H9 (cell line): ENCODE results near the gene RPL27. TPM values are rescaled to one million over a fixed set of nuclear protein-coding genes. Genes with fewer than 3 reads are reported as not detected.

Experiments
- DNase-seq: peaks from one replicate; pipeline ENCODE4 v3.0.0-alpha.2; 2017
- H2AFZ ChIP-seq: one replicate; pipeline ENCODE4 v1.6.1; 2013; ENCODE audit warnings: mild to moderate bottlenecking, low read length, control low read depth, moderate library complexity
- H2AK5ac ChIP-seq: 2 replicates; pipeline ENCODE4 v1.6.1; 2013; ENCODE audit warnings: low read length, control low read depth, mixed read lengths; ENCODE audit not compliant: insufficient read length
- H2BK120ac ChIP-seq: one replicate; pipeline ENCODE4 v1.6.1; 2013; ENCODE audit warnings: low read depth, mild to moderate bottlenecking, low read length, control low read depth, inconsistent platforms; ENCODE audit not compliant: poor library complexity, severe bottlenecking
- H2BK12ac ChIP-seq: 2 replicates; pipeline ENCODE4 v1.6.1; 2013; ENCODE audit warnings: low read length, control low read depth, mixed read lengths, low read depth; ENCODE audit not compliant: insufficient read length
- H2BK15ac ChIP-seq: 2 replicates; pipeline ENCODE4 v1.6.1; 2013; ENCODE audit warnings: low read depth, low read length, control low read depth
- H2BK20ac ChIP-seq: one replicate; pipeline ENCODE4 v1.6.1; 2013; ENCODE audit warnings: low read depth, mild to moderate bottlenecking, low read length, control low read depth, inconsistent platforms; ENCODE audit not compliant: poor library complexity, severe bottlenecking
- H2BK5ac ChIP-seq: 2 replicates; pipeline ENCODE4 v1.6.1; 2013; ENCODE audit warnings: low read length, control low read depth, mixed read lengths; ENCODE audit not compliant: insufficient read length
- H3K14ac ChIP-seq: 2 replicates; pipeline ENCODE4 v1.6.1; 2013; ENCODE audit warnings: low read length, control low read depth; ENCODE audit not compliant: insufficient read depth
- H3K18ac ChIP-seq: 2 replicates; pipeline ENCODE4 v1.6.1; 2013; ENCODE audit warnings: low read depth, mild to moderate bottlenecking, mixed read lengths, low read length, control low read depth; ENCODE audit not compliant: insufficient read length
- H3K23ac ChIP-seq: 2 replicates; pipeline ENCODE4 v1.6.1; 2013; ENCODE audit warnings: low read length, control low read depth, mixed read lengths, low read depth; ENCODE audit not compliant: insufficient read length
- H3K23me2 ChIP-seq: 2 replicates; pipeline ENCODE4 v1.6.1; 2013; ENCODE audit warnings: low read depth, mild to moderate bottlenecking, mixed read lengths, low read length, control low read depth; ENCODE audit not compliant: insufficient read length, poor library complexity, severe bottlenecking
- H3K27ac ChIP-seq: 2 replicates; pipeline ENCODE4 v1.5.1; 2013; ENCODE audit warnings: low read length, control low read depth, mixed read lengths, low read depth; ENCODE audit not compliant: insufficient read length
- H3K27me3 ChIP-seq: 2 replicates; pipeline ENCODE4 v1.6.1; 2013; ENCODE audit warnings: low read length, control low read depth, inconsistent platforms; ENCODE audit not compliant: insufficient read depth
- H3K4ac ChIP-seq: 2 replicates; pipeline ENCODE4 v1.6.1; 2013; ENCODE audit warnings: low read depth, mild to moderate bottlenecking, control low read depth, inconsistent platforms, low read length, moderate library complexity
- H3K4me1 ChIP-seq: 2 replicates; pipeline ENCODE4 v1.6.1; 2013; ENCODE audit warnings: low read length, control low read depth, inconsistent platforms; ENCODE audit not compliant: insufficient read depth
- H3K4me2 ChIP-seq: 2 replicates; pipeline ENCODE4 v1.6.1; 2013; ENCODE audit warnings: low read length, control low read depth, mixed read lengths; ENCODE audit not compliant: insufficient read length, insufficient read depth
- H3K56ac ChIP-seq: 2 replicates; pipeline ENCODE4 v1.6.1; 2013; ENCODE audit warnings: low read depth, mild to moderate bottlenecking, mixed read lengths, low read length, control low read depth; ENCODE audit not compliant: insufficient read length
- H3K79me1 ChIP-seq: 2 replicates; pipeline ENCODE4 v1.6.1; 2013; ENCODE audit warnings: low read depth, mild to moderate bottlenecking, moderate library complexity, low read length, control low read depth, inconsistent platforms; ENCODE audit not compliant: insufficient read depth, poor library complexity, severe bottlenecking
- H3K79me2 ChIP-seq: 2 replicates; pipeline ENCODE4 v1.6.1; 2013; ENCODE audit warnings: low read length, control low read depth, inconsistent platforms; ENCODE audit not compliant: insufficient read depth
- H3K9ac ChIP-seq: 2 replicates; pipeline ENCODE4 v1.6.1; 2013; ENCODE audit warnings: low read length, control low read depth, mixed read lengths; ENCODE audit not compliant: insufficient read length; ENCODE audit errors: extremely low read depth
- H3K9me3 ChIP-seq: one replicate; pipeline ENCODE4 v1.6.1; 2013; ENCODE audit warnings: low read depth, low read length, inconsistent platforms; ENCODE audit not compliant: control insufficient read depth
- H3T11ph ChIP-seq: one replicate; pipeline ENCODE4 v1.6.1; 2013; ENCODE audit warnings: mild to moderate bottlenecking, low read length, control low read depth, inconsistent platforms
- H4K20me1 ChIP-seq: one replicate; pipeline ENCODE4 v1.6.1; 2013; ENCODE audit not compliant: control insufficient read depth, insufficient read length, insufficient read depth
- H4K5ac ChIP-seq: 2 replicates; pipeline ENCODE4 v1.6.1; 2013; ENCODE audit warnings: low read depth, mild to moderate bottlenecking, mixed read lengths, low read length, control low read depth; ENCODE audit not compliant: insufficient read length
- H4K8ac ChIP-seq: replicated peaks from 2 replicates; pipeline ENCODE4 v1.6.1; 2013; ENCODE audit warnings: low read length, control low read depth, mixed read lengths, low read depth; ENCODE audit not compliant: insufficient read length
- H4K91ac ChIP-seq: 2 replicates; pipeline ENCODE4 v1.6.1; 2013; ENCODE audit warnings: low read depth, mild to moderate bottlenecking, moderate library complexity, mixed read lengths, low read length, control low read depth; ENCODE audit not compliant: insufficient read length
- H3K27ac Mint-ChIP-seq, 3 experiments: 2 replicates in 2 of 3; 3 replicates in 1 of 3; pipeline ENCODE4 v1.8.0; 2020 to 2021; ENCODE audit warnings: mixed read lengths in 3 of 3, mild to moderate bottlenecking in 1 of 3, moderate library complexity in 1 of 3
- H3K27me3 Mint-ChIP-seq: 2 replicates; pipeline ENCODE4 v1.8.0; 2021; ENCODE audit warnings: low read depth, mild to moderate bottlenecking, moderate library complexity, mixed read lengths
- H3K36me3 Mint-ChIP-seq, 3 experiments: 2 replicates in 2 of 3; 3 replicates in 1 of 3; pipeline ENCODE4 v1.8.0; 2020 to 2021; ENCODE audit warnings: low read depth in 3 of 3, mixed read lengths in 3 of 3; ENCODE audit not compliant: insufficient read depth in 1 of 3
- H3K4me1 Mint-ChIP-seq, 2 experiments: 2 replicates each; pipeline ENCODE4 v1.8.0; 2020; ENCODE audit warnings: mixed read lengths in 2 of 2
- H3K4me3 Mint-ChIP-seq, 2 experiments: 2 replicates in 1 of 2; 3 replicates in 1 of 2; pipeline ENCODE4 v1.8.0; 2020 to 2021; ENCODE audit warnings: mild to moderate bottlenecking in 2 of 2, mixed read lengths in 2 of 2, moderate library complexity in 1 of 2
- H3K9me3 Mint-ChIP-seq, 2 experiments: 2 replicates in 1 of 2; 3 replicates in 1 of 2; pipeline ENCODE4 v1.8.0; 2020; ENCODE audit warnings: mild to moderate bottlenecking in 2 of 2, mixed read lengths in 2 of 2, moderate library complexity in 1 of 2
- CTCF ChIP-seq: fragments of 200-600 bp; sonication (generic); conservative IDR thresholded peaks from 3 replicates; pipeline ENCODE4 v1.8.0; 2021; ENCODE audit warnings: antibody characterized with exemption, mild to moderate bottlenecking
- WGBS: extraction: QIAGEN DNeasy Blood & Tissue Kit; methylation state at CpG from one replicate; pipeline ENCODE4 v1.1.7; 2013; ENCODE audit warnings: missing lambda C conversion rate, low lambda C conversion rate, mixed read lengths; ENCODE audit not compliant: insufficient read length; ENCODE audit errors: extremely low coverage; 5-methylcytosine and 5-hydroxymethylcytosine counted together
- total RNA-seq: library from RNA; stranded (reverse); gene quantifications from 2 replicates; pipeline ENCODE4 v1.2.1, GENCODE V29; 2021

RPL27 gene
- total RNA-seq, 1 experiment from 2014 or later: 1,514 TPM

DNA sequence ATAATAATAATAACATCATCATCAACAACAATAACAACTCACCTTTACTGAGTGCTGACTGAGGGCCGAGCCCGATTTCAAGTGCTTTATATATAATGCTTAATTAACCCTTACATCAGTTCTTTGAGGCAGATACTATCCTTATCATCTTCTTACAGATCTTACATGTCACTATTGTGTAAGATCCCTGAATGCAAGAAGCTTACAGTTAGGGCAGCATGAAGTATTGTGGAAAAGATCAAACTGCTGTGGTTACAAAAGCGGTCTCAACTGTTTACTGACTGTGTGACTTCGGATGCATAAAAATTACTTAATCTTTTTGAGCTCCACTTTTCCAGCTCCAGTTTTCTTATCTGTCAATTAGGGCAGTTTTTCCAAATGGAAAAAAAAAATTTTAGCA, 20.7 kb downstream of the RPL27 start:
- H3K27ac Mint-ChIP-seq: no peak overlapping the region
- no peak overlapping the region for H3K27ac ChIP-seq
- H3K4me2 ChIP-seq: no peak overlapping the region

More for the DNA sequence above, 20.7 kb downstream of the RPL27 start:
- no peak overlapping the region for H3K23ac ChIP-seq
- H3K18ac ChIP-seq: no peak overlapping the region
- H3K36me3 Mint-ChIP-seq: peaks cover 11 to 47% (median 45%) of the 10 kb centered on the region in 3 experiments; a peak in 6 of 7 replicates
- peaks cover 27 to 54% of the 10 kb centered on the region in 2 experiments for H3K4me1 Mint-ChIP-seq
- H2BK15ac ChIP-seq: no peak overlapping the region
- no peak for TF ChIP-seq CTCF
- no peak overlapping the region for H2AK5ac ChIP-seq
- peaks cover 3% of the 10 kb centered on the region for H3K4me1 ChIP-seq
- H4K91ac ChIP-seq: no peak overlapping the region
- H3K4ac ChIP-seq: no peak overlapping the region
- no peak overlapping the region for H2BK5ac ChIP-seq
- no peak overlapping the region for H3T11ph ChIP-seq
- H3K27me3 Mint-ChIP-seq: no peaks in the 10 kb centered on the region
- no peak for DNase-seq
- no peak overlapping the region for H3K14ac ChIP-seq
- H3K27me3 ChIP-seq: no peaks in the 10 kb centered on the region
- H3K9ac ChIP-seq: no peak overlapping the region
- no peak overlapping the region for H2BK120ac ChIP-seq
- no peaks in the 10 kb centered on the region for H3K9me3 Mint-ChIP-seq
- WGBS: no CpG with 5 or more reads among the region's 4 CpGs
- H4K8ac ChIP-seq: no peak overlapping the region
- no peak overlapping the region for H2BK20ac ChIP-seq
- no peaks in the 10 kb centered on the region for H3K9me3 ChIP-seq
- no peaks in the 10 kb centered on the region for H3K79me1 ChIP-seq
- no peak overlapping the region for H3K4me3 Mint-ChIP-seq
- H2AFZ ChIP-seq: no peak overlapping the region
- no peaks in the 10 kb centered on the region for H4K20me1 ChIP-seq
- H2BK12ac ChIP-seq: no peak overlapping the region
- H3K23me2 ChIP-seq: peaks cover 5% of the 10 kb centered on the region
- no peaks in the 10 kb centered on the region; the same call in 1 of the 2 replicates for H3K79me2 ChIP-seq
- H4K5ac ChIP-seq: no peak overlapping the region
- no peak overlapping the region for H3K56ac ChIP-seq
